SK-N-SH treated with all-trans-retinoic acid at 6 μM for 48 hours (cell line): ENCODE results near the gene VILL.

ENCODE experiments used
- BACH2 ChIP-seq: fragments of 250-450 bp; sonication (Bioruptor Pico); IDR thresholded peaks from 2 replicates; pipeline ENCODE4 v1.9.0; 2021; ENCODE audit warnings: mild to moderate bottlenecking, borderline replicate concordance
- ESRRG ChIP-seq: fragments of 250-450 bp; sonication (Bioruptor Pico); IDR thresholded peaks from 2 replicates; pipeline ENCODE4 v1.6.1; 2021; ENCODE audit warnings: mild to moderate bottlenecking
- GLIS3 ChIP-seq: fragments of 250-450 bp; sonication (Bioruptor Pico); IDR thresholded peaks from 2 replicates; pipeline ENCODE4 v1.5.0; 2020; ENCODE audit warnings: mild to moderate bottlenecking, moderate library complexity
- PPARA ChIP-seq: fragments of 250-450 bp; sonication (Bioruptor Pico); IDR thresholded peaks from 2 replicates; pipeline ENCODE4 v1.5.0; 2020; ENCODE audit warnings: mild to moderate bottlenecking, borderline replicate concordance
- RARB ChIP-seq: fragments of 250-450 bp; sonication (Bioruptor Pico); IDR thresholded peaks from 2 replicates; pipeline ENCODE4 v1.8.0; 2021; ENCODE audit warnings: mild to moderate bottlenecking, moderate library complexity
- SNAI2 ChIP-seq: fragments of 250-450 bp; sonication (Bioruptor Pico); IDR thresholded peaks from 2 replicates; pipeline ENCODE4 v1.5.0; 2020; ENCODE audit warnings: mild to moderate bottlenecking, moderate library complexity
- TOX ChIP-seq: fragments of 250-450 bp; sonication (Bioruptor Pico); IDR thresholded peaks from 2 replicates; pipeline ENCODE4 v1.8.0; 2021; ENCODE audit warnings: mild to moderate bottlenecking, moderate library complexity, borderline replicate concordance
- ZFP3 ChIP-seq: fragments of 250-450 bp; sonication (Bioruptor Pico); IDR thresholded peaks from 2 replicates; pipeline ENCODE4 v1.5.0; 2020; ENCODE audit warnings: mild to moderate bottlenecking, moderate library complexity
- ZFP30 ChIP-seq: fragments of 450-650 bp; formaldehyde crosslinking; IDR thresholded peaks from 2 replicates; pipeline ENCODE4 v1.5.0; 2022; ENCODE audit warnings: mild to moderate bottlenecking, moderate library complexity
- ZNF565 ChIP-seq: fragments of 450-650 bp; formaldehyde crosslinking; conservative IDR thresholded peaks from 2 replicates; pipeline ENCODE4 v1.5.0; 2020; ENCODE audit warnings: low read depth, mild to moderate bottlenecking, moderate library complexity
- ZNF8 ChIP-seq: fragments of 450-650 bp; formaldehyde crosslinking; IDR thresholded peaks from 2 replicates; pipeline ENCODE4 v1.5.0; 2020; ENCODE audit warnings: mild to moderate bottlenecking, moderate library complexity
- TF ChIP-seq, protein P1 (sequence below): fragments of 250-450 bp; sonication (Bioruptor Pico); IDR thresholded peaks from 2 replicates; pipeline ENCODE4 v1.8.0; 2021; ENCODE audit warnings: low read depth, mild to moderate bottlenecking, moderate library complexity, borderline replicate concordance
- TF ChIP-seq, protein P2 (sequence below): fragments of 250-450 bp; sonication (Bioruptor Pico); IDR thresholded peaks from 2 replicates; pipeline ENCODE4 v1.8.0; 2020; ENCODE audit warnings: mild to moderate bottlenecking, moderate library complexity, borderline replicate concordance

DNA sequence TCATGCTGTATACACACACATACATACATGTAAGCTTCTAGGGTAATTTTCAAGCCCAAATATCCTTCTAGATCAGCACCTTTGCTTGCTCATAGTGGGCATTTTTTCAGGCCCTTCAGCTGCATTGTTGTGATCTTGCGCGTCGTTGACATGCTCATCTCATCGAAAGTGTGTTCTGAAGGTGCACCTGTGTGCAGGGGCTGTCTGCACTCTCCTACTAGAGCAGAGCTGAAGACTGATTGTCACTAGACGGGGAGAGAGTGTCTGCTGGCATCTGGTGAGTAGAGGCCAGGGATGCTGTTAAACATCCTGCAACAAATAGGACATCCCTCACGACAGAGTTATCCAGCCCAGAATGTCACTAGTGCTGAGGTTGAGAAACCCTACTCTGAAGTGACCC is 35.7 kb upstream of the VILL start:
- TF ChIP-seq RARB (CRISPR knock-in tag) (no peak), BACH2 (CRISPR knock-in tag) (no peak), PPARA (CRISPR knock-in tag) (no peak), TOX (CRISPR knock-in tag) (no peak), GLIS3 (CRISPR knock-in tag) (no peak), ZFP3 (CRISPR knock-in tag) (no peak), ESRRG (no peak), ZNF565 (CRISPR knock-in tag) (no peak), ZFP30 (no peak), SNAI2 (CRISPR knock-in tag) (no peak), ZNF8 (CRISPR knock-in tag) (no peak)
- TF ChIP-seq, protein P1, sequence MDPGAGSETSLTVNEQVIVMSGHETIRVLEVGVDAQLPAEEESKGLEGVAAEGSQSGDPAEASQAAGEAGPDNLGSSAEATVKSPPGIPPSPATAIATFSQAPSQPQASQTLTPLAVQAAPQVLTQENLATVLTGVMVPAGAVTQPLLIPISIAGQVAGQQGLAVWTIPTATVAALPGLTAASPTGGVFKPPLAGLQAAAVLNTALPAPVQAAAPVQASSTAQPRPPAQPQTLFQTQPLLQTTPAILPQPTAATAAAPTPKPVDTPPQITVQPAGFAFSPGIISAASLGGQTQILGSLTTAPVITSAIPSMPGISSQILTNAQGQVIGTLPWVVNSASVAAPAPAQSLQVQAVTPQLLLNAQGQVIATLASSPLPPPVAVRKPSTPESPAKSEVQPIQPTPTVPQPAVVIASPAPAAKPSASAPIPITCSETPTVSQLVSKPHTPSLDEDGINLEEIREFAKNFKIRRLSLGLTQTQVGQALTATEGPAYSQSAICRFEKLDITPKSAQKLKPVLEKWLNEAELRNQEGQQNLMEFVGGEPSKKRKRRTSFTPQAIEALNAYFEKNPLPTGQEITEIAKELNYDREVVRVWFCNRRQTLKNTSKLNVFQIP (CRISPR knock-in tag): no peak
- TF ChIP-seq, protein P2, sequence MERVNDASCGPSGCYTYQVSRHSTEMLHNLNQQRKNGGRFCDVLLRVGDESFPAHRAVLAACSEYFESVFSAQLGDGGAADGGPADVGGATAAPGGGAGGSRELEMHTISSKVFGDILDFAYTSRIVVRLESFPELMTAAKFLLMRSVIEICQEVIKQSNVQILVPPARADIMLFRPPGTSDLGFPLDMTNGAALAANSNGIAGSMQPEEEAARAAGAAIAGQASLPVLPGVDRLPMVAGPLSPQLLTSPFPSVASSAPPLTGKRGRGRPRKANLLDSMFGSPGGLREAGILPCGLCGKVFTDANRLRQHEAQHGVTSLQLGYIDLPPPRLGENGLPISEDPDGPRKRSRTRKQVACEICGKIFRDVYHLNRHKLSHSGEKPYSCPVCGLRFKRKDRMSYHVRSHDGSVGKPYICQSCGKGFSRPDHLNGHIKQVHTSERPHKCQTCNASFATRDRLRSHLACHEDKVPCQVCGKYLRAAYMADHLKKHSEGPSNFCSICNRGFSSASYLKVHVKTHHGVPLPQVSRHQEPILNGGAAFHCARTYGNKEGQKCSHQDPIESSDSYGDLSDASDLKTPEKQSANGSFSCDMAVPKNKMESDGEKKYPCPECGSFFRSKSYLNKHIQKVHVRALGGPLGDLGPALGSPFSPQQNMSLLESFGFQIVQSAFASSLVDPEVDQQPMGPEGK (CRISPR knock-in tag): no peak
